ENCODE data around the gene ZBTB17. TPM values are rescaled to one million over a fixed set of nuclear protein-coding genes. Genes with fewer than 3 reads are reported as not detected.

ZBTB17 gene
- polyA plus RNA-seq, 1 experiment = 43.3 TPM

GRCh38 chr1:15969321-15969880 is 6.5 kb downstream of the ZBTB17 start:
- TF ChIP-seq CTCF (IDR thresholded peaks at IDR 0.05; ENCODE audit: insufficient read depth, low read depth, low read length) = no peak
- H3K36me3 ChIP-seq (ENCODE audit: control insufficient read depth, insufficient read depth, low read length) = peaks cover 10% of the 10 kb centered on the region
- ChIA-PET CTCF (no interaction called here), POLR2A (no interaction called here)
- H3K27me3 ChIP-seq (ENCODE audit: control insufficient read depth, insufficient read depth, low read length) = no peaks in the 10 kb centered on the region
- H3K4me3 ChIP-seq (ENCODE audit: low read depth, low read length) = no peak overlapping the region
- DNase-seq (ENCODE audit: low read depth) = no peak

- no peak for DNase-seq (ENCODE audit: low read depth)
Measured at GRCh38 chr1:15968172-15968571, 7.7 kb downstream of the ZBTB17 start.

GRCh38 chr1:15966956-15967344 is 9.0 kb downstream of the ZBTB17 start:
- Histone ChIP-seq H3K27me3 (ENCODE audit: control insufficient read depth, insufficient read depth, low read length) (no peaks in the 10 kb centered on the region), H3K4me3 (ENCODE audit: low read depth, low read length) (no peak overlapping the region), H3K36me3 (ENCODE audit: control insufficient read depth, insufficient read depth, low read length) (peaks cover 6% of the 10 kb centered on the region)
- TF ChIP-seq CTCF (IDR thresholded peaks at IDR 0.05; ENCODE audit: insufficient read depth, low read depth, low read length) = no peak
- ChIA-PET POLR2A (no interaction called here), CTCF (interaction anchor here (0.6 to 2.4 kb wide), 3 partner anchors 9 to 152 kb away, joined by 3 to 11 read pairs (median 5); partner anchors contain the start of gene ZBTB17)
- no peak for DNase-seq (ENCODE audit: low read depth)

More at GRCh38 chr1:15968172-15968571, 7.7 kb downstream of the ZBTB17 start:
- no peak for TF ChIP-seq CTCF (IDR thresholded peaks at IDR 0.05; ENCODE audit: insufficient read depth, low read depth, low read length)
- ChIA-PET CTCF (no interaction called here), POLR2A (no interaction called here)
- Histone ChIP-seq H3K27me3 (ENCODE audit: control insufficient read depth, insufficient read depth, low read length) (no peaks in the 10 kb centered on the region), H3K4me3 (ENCODE audit: low read depth, low read length) (no peak overlapping the region), H3K36me3 (ENCODE audit: control insufficient read depth, insufficient read depth, low read length) (peaks cover 10% of the 10 kb centered on the region)

GRCh38 chr1:15966081-15966955 is 9.6 kb downstream of the ZBTB17 start:
- Histone ChIP-seq H3K36me3 (ENCODE audit: control insufficient read depth, insufficient read depth, low read length) (peaks cover 6% of the 10 kb centered on the region), H3K27me3 (ENCODE audit: control insufficient read depth, insufficient read depth, low read length) (no peaks in the 10 kb centered on the region), H3K4me3 (ENCODE audit: low read depth, low read length) (no peak overlapping the region)
- ChIA-PET POLR2A (no interaction called here), CTCF (interaction anchor here (0.9 to 2.4 kb wide), 5 partner anchors 8 to 151 kb away, joined by 3 to 11 read pairs (median 4); partner anchors contain the start of gene ZBTB17)
- no peak for DNase-seq (ENCODE audit: low read depth)
- no peak for TF ChIP-seq CTCF (IDR thresholded peaks at IDR 0.05; ENCODE audit: insufficient read depth, low read depth, low read length)

- POLR2A ChIA-PET = no interaction called here
- no peak for DNase-seq (ENCODE audit: low read depth)
- no peak overlapping the region for H3K4me3 ChIP-seq (ENCODE audit: low read depth, low read length)
Measured at GRCh38 chr1:15965228-15965767, 10.6 kb downstream of the ZBTB17 start.

More at GRCh38 chr1:15965228-15965767, 10.6 kb downstream of the ZBTB17 start:
- Histone ChIP-seq H3K27me3 (ENCODE audit: control insufficient read depth, insufficient read depth, low read length) (no peaks in the 10 kb centered on the region), H3K36me3 (ENCODE audit: control insufficient read depth, insufficient read depth, low read length) (peaks cover 6% of the 10 kb centered on the region)
- no peak for TF ChIP-seq CTCF (IDR thresholded peaks at IDR 0.05; ENCODE audit: insufficient read depth, low read depth, low read length)
- CTCF ChIA-PET = interaction anchor here (0.9 to 2.4 kb wide), 5 partner anchors 7 to 136 kb away, joined by 3 to 11 read pairs (median 4); partner anchors contain the start of gene ZBTB17
